ENCODE results near the gene CRHR1.

GRCh38 chr17:45839442-45839841 lies 55.3 kb downstream of the CRHR1 start:
- TF ChIP-seq, protein P1, sequence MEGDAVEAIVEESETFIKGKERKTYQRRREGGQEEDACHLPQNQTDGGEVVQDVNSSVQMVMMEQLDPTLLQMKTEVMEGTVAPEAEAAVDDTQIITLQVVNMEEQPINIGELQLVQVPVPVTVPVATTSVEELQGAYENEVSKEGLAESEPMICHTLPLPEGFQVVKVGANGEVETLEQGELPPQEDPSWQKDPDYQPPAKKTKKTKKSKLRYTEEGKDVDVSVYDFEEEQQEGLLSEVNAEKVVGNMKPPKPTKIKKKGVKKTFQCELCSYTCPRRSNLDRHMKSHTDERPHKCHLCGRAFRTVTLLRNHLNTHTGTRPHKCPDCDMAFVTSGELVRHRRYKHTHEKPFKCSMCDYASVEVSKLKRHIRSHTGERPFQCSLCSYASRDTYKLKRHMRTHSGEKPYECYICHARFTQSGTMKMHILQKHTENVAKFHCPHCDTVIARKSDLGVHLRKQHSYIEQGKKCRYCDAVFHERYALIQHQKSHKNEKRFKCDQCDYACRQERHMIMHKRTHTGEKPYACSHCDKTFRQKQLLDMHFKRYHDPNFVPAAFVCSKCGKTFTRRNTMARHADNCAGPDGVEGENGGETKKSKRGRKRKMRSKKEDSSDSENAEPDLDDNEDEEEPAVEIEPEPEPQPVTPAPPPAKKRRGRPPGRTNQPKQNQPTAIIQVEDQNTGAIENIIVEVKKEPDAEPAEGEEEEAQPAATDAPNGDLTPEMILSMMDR (IDR thresholded peaks at IDR 0.05) = no peak
- TF ChIP-seq POLR2A (IDR thresholded peaks at IDR 0.05) = no peak

Measured in thyroid gland (tissue), 4 donors.